Measurements from ENCODE around the gene SEZ6.

DNA sequence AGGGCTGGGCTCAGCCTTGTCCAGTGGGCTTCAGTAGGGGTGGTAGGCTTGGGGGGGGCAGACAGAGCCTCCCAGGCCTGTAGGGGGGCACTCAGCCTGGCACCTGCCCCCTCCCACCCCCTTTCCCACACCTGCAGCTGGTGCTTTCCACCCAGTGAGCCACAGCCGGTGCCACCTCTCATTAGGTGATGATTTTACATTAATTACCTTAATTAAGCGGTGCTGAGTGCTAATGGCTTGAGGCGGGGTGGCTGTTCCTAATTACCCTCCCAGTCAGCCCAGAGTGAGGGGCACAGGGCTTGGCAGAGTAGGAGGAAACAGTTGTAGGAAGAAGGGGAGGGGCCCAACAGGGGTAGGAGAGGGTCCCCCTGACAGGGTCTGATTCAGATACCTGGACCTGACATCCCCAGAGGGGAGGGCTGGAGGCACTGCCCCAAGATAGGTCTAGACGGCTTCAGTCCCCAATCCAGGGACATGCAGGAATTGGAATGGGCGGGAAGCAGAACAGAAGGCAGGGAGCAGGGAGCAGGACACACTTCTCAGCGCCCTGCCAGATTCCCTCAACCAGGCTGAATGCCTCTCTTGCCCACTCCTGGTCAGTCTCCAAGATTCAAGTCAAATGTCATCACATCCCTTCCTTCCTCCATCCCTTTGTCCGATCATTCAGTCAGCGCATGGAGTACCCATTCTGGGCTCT lies 28.0 kb downstream of the SEZ6 start:
- TF ChIP-seq GATA2 (IDR thresholded peaks at IDR 0.05; ENCODE audit: low read depth, low read length): no peak
- TF ChIP-seq GATA3 (IDR thresholded peaks at IDR 0.05; ENCODE audit: low read depth, low read length): no peak

Data from SH-SY5Y (cell line).